Measurements from ENCODE around the gene OR52E2. TPM values are rescaled to one million over a fixed set of nuclear protein-coding genes. Genes with fewer than 3 reads are reported as not detected.

The OR52E2 gene
- total RNA-seq, 1 donor from 2014 or later, result not detected

DNA sequence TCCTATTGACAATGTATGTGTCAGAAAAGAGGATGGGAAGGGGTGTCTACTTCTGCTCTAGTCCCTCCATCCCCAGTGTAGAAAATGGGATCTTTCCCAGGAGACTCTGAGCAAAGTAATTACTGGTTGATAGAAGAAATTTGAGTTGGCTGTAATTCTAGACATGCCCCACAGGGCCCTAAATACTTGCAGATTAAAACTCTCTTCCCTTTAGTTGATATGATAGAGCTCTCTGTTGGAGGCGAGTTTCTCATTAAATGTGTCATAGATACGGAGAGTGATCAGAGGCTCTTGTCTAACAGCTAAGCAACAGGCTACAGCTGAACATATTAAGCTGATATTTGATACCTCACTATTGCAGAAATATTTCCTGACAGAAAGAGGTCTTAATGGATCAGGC lies 42.8 kb upstream of the OR52E2 start:
- H4K20me1 ChIP-seq (ENCODE audit: low read depth), result no peaks in the 10 kb centered on the region
- no peaks in the 10 kb centered on the region for H3K79me2 ChIP-seq (ENCODE audit: low read depth)
- TF ChIP-seq CTCF (IDR thresholded peaks at IDR 0.05) (no peak), EZH2 (IDR thresholded peaks at IDR 0.05) (no peak), EZH2phosphoT487 (IDR thresholded peaks at IDR 0.05) (no peak)
- no peak for DNase-seq (ENCODE audit: low spot score)
- H3K27me3 ChIP-seq, result no peaks in the 10 kb centered on the region
- H3K4me3 Mint-ChIP-seq, result no peak overlapping the region
- H3F3A ChIP-seq (ENCODE audit: low read depth), result no peaks in the 10 kb centered on the region
- no peaks in the 10 kb centered on the region for H3K36me3 ChIP-seq
- H3K27ac Mint-ChIP-seq, result no peak overlapping the region
- no peak overlapping the region for H3K27ac ChIP-seq
- no peak overlapping the region for H3K4me2 ChIP-seq
- no peaks in the 10 kb centered on the region for H3K4me1 ChIP-seq
- peaks cover 2% of the 10 kb centered on the region for H3K27me3 Mint-ChIP-seq (ENCODE audit: insufficient read depth, low read depth)
- no peak overlapping the region for H3K9ac ChIP-seq
- no peak overlapping the region for H3K4me3 ChIP-seq
- no peaks in the 10 kb centered on the region for H3K36me3 Mint-ChIP-seq
- no peaks in the 10 kb centered on the region for H3K9me3 Mint-ChIP-seq
- H2AFZ ChIP-seq (replicated peaks), result no peak overlapping the region
- H3K4me1 Mint-ChIP-seq, result peaks cover 7% of the 10 kb centered on the region
- H3K9me3 ChIP-seq (ENCODE audit: low read depth), result no peaks in the 10 kb centered on the region

GRCh38 chr11:5096011-5096410 lies 36.6 kb upstream of the OR52E2 start:
- Mint-ChIP-seq H3K27ac (no peak overlapping the region), H3K27me3 (ENCODE audit: insufficient read depth, low read depth) (no peaks in the 10 kb centered on the region)

GRCh38 chr11:5092821-5093585 lies 33.6 kb upstream of the OR52E2 start:
- Histone ChIP-seq H3K27ac (no peak overlapping the region), H3K9me3 (ENCODE audit: low read depth) (no peaks in the 10 kb centered on the region), H3K36me3 (no peaks in the 10 kb centered on the region), H2AFZ (replicated peaks) (no peak overlapping the region), H3K4me3 (no peak overlapping the region), H4K20me1 (ENCODE audit: low read depth) (no peaks in the 10 kb centered on the region), H3K9ac (no peak overlapping the region), H3K79me2 (ENCODE audit: low read depth) (no peaks in the 10 kb centered on the region), H3K4me2 (no peak overlapping the region), H3K27me3 (no peaks in the 10 kb centered on the region), H3F3A (ENCODE audit: low read depth) (peaks cover 3% of the 10 kb centered on the region), H3K4me1 (peaks cover 7% of the 10 kb centered on the region)
- DNase-seq (ENCODE audit: low spot score), result no peak
- TF ChIP-seq EZH2phosphoT487 (IDR thresholded peaks at IDR 0.05), result no peak
- Mint-ChIP-seq H3K4me3 (no peak overlapping the region), H3K9me3 (no peaks in the 10 kb centered on the region), H3K27me3 (ENCODE audit: insufficient read depth, low read depth) (no peaks in the 10 kb centered on the region), H3K27ac (no peak overlapping the region), H3K36me3 (no peaks in the 10 kb centered on the region), H3K4me1 (peaks cover 3% of the 10 kb centered on the region)

More at GRCh38 chr11:5096011-5096410, 36.6 kb upstream of the OR52E2 start:
- H2AFZ ChIP-seq (replicated peaks), result no peak overlapping the region
- DNase-seq (ENCODE audit: low spot score), result no peak
- no peak overlapping the region for H3K4me3 Mint-ChIP-seq
- H3K4me1 ChIP-seq, result no peaks in the 10 kb centered on the region
- no peaks in the 10 kb centered on the region for H4K20me1 ChIP-seq (ENCODE audit: low read depth)
- H3K9me3 ChIP-seq (ENCODE audit: low read depth), result no peaks in the 10 kb centered on the region
- no peak overlapping the region for H3K4me3 ChIP-seq
- H3K9ac ChIP-seq, result no peak overlapping the region
- TF ChIP-seq EZH2 (IDR thresholded peaks at IDR 0.05), result no peak
- TF ChIP-seq EZH2phosphoT487 (IDR thresholded peaks at IDR 0.05), result no peak
- TF ChIP-seq CTCF (IDR thresholded peaks at IDR 0.05), result no peak
- H3K79me2 ChIP-seq (ENCODE audit: low read depth), result no peaks in the 10 kb centered on the region
- H3K36me3 Mint-ChIP-seq, result no peaks in the 10 kb centered on the region
- H3K27ac ChIP-seq, result no peak overlapping the region
- no peaks in the 10 kb centered on the region for H3K27me3 ChIP-seq
- no peaks in the 10 kb centered on the region for H3K4me1 Mint-ChIP-seq
- H3K4me2 ChIP-seq, result no peak overlapping the region
- H3K36me3 ChIP-seq, result no peaks in the 10 kb centered on the region
- H3K9me3 Mint-ChIP-seq, result no peaks in the 10 kb centered on the region
- H3F3A ChIP-seq (ENCODE audit: low read depth), result no peaks in the 10 kb centered on the region

DNA sequence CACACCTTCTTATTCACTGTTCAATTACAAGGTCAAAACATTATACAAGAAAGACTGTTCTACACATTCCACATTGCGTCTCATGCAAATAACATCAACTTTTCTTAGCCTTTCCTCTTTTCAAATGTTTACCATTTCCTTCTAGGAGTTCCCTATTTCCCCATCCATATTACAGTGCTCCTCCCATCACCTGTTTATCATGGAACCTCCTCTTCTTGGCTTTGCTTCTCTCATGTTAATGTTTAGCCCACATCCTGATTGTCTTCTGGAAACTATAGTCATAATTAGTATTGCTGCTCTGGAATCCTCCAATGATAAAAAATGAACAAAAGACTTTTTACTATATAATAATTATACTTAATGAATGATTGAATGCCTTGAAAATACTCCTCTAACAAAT lies 31.2 kb upstream of the OR52E2 start:
- H3K4me3 Mint-ChIP-seq, result no peak overlapping the region

More for the DNA sequence above, 31.2 kb upstream of the OR52E2 start:
- peaks cover 3% of the 10 kb centered on the region for H3F3A ChIP-seq (ENCODE audit: low read depth)
- H3K9me3 Mint-ChIP-seq, result no peaks in the 10 kb centered on the region
- H3K4me1 ChIP-seq, result peaks cover 7% of the 10 kb centered on the region
- H3K27me3 Mint-ChIP-seq (ENCODE audit: insufficient read depth, low read depth), result no peaks in the 10 kb centered on the region
- H3K9me3 ChIP-seq (ENCODE audit: low read depth), result no peaks in the 10 kb centered on the region
- peaks cover 3% of the 10 kb centered on the region for H3K4me1 Mint-ChIP-seq
- DNase-seq (ENCODE audit: low spot score), result no peak
- no peaks in the 10 kb centered on the region for H3K79me2 ChIP-seq (ENCODE audit: low read depth)
- no peak overlapping the region for H3K4me3 ChIP-seq
- H3K27ac Mint-ChIP-seq, result no peak overlapping the region
- no peak overlapping the region for H3K4me2 ChIP-seq
- no peaks in the 10 kb centered on the region for H3K27me3 ChIP-seq
- no peaks in the 10 kb centered on the region for H3K36me3 ChIP-seq
- no peak overlapping the region for H3K9ac ChIP-seq
- H2AFZ ChIP-seq (replicated peaks), result no peak overlapping the region
- no peak overlapping the region for H3K27ac ChIP-seq
- TF ChIP-seq CTCF (IDR thresholded peaks at IDR 0.05) (no peak), EZH2phosphoT487 (IDR thresholded peaks at IDR 0.05) (no peak), EZH2 (IDR thresholded peaks at IDR 0.05) (no peak)
- no peaks in the 10 kb centered on the region for H3K36me3 Mint-ChIP-seq
- no peaks in the 10 kb centered on the region for H4K20me1 ChIP-seq (ENCODE audit: low read depth)
